Hematopoietic multipotent progenitor cell treated with erythropoietin and hydrocortisone succinate and interleukin-3 and kit ligand, for 8 days (in vitro differentiated cells): ENCODE results near the gene GRB14.

Source experiments
- DNase-seq: peaks from one replicate; pipeline ENCODE4 v3.0.0-alpha.2; 2015

The GRB14 gene

DNA sequence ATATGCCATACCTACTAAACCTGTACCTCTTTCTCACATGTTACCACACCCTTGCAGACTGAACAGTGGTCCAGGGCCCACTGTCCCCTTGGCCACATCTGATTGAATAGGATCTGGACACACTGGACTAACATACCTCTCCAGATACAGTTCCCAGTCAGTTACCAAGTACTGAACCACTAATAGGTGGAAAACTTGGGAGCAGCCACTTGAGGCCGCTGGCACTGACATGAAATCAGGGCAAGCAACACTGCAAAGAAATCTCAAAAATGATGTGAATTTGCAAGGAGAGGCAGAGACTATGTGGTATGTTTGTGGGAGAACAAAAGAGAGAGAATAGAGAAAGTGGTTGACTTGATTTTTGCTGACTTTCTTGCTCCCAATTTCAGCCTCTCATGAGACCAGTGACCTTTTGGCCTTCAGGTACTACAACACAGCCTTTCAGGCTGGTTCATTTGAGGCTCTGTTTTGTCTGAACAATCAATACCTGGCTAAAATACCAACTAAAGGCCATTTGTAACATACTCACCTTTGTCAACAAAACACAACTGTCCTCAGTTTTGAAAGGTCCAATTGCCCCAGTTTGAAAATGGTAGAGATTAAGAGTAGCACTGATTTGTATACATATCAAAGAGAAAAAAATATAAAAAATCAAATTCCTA lies 7.8 kb downstream of the GRB14 start:
- DNase-seq, result no peak

DNA sequence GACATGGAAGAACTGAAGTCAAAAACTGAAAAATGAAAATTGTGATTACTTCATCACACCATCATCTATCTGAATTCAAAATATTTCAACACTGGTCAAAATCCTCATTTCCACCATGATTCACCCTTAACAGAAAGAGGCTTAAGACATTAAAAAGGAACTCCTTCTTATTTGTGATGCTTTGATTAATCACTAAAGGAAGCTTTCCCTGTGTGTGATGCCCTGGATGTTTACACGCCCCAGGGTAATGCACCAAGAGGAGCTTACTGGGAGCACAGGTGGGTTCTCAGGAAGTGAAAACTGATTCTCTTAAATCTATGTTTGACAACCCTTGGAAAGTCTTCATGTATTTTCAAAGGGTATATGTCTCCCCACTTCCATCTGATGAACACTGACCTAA lies 11.5 kb downstream of the GRB14 start:
- DNase-seq, result no peak

DNA sequence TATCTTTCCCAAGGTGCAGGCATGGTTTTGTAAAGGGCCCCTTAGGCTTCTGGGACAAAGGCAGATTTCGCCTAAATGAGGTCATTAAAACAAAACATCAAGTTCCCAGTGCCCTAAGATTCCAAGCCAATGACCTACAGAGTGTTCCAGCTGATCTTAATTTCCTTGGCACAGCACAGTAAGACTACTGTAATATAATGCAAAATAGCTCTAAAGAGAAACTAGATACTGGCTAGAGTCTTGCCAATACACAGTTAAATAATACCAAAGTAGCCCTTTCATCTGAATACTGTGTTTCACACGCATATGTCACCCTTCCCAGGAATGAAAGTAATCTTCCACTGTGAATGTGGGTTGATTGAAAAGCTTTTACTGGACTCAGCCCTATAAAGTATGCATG lies 14.7 kb downstream of the GRB14 start:
- no peak for DNase-seq

DNA sequence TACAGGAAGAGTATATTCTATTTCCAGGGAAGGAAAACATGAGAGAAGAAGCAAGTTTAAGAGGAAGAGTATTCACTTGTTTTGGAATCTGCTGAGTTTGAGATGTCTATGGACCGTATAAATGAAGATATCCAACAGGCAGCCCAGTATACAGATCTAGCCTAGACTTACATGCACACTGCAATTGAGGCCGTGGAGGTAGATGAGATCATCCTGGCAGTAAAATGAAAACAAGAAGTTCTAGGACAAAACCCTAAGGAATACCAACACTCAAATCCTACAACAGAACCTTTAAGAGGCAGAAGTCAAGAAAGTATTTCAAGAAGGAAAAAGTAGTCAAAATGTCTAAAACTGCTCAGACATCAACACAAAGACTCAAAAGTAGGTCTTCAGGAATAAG lies 16.0 kb downstream of the GRB14 start:
- DNase-seq, result no peak

DNA sequence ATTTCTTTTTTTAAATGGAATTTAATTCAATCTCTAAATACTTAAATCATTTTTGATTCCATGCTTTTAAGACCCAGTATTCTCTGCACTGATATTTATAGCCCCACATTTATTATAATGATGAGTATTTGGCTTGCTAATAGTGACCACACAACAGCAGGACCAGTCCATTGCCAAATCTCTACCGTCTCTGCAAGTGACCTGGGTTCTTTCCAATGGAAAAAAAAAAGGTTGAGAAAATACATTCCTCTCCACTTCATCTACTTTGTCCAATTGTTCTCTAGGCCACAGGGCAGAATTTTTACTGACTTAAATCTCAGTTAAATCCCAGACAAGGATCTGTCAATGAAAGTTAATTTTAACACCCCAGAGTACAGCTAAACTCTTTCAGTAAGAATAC lies 20.5 kb downstream of the GRB14 start:
- DNase-seq, result no peak

DNA sequence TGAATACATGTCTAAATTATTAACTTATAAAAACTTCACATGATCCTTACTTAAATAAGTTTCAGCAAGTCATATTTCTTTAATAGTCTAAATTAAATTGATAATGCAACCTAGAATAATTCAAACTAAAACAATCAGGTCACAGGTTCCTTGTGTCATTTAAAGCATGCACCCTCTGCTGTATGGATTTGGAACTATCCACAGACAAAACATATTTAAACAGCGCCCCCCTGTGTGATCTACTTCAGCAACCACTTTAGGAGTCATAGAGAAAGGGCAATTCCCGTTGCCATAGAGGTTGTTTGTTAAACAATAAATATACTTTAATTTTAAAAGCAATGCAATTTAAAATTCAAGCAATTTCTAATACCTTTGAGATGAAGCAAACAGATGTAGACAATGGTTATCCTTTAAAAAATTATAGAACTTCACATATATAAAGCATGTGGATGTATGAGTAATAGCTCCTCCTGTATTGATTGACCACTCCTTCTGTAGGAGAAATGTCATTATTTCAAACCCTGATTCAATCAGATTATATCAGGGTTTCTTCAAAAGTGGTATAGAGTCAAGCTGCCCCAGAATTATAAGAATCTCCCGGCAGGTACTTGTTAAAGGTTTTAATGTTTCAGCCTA lies 21.2 kb downstream of the GRB14 start:
- DNase-seq, result peak; percentile 78

DNA sequence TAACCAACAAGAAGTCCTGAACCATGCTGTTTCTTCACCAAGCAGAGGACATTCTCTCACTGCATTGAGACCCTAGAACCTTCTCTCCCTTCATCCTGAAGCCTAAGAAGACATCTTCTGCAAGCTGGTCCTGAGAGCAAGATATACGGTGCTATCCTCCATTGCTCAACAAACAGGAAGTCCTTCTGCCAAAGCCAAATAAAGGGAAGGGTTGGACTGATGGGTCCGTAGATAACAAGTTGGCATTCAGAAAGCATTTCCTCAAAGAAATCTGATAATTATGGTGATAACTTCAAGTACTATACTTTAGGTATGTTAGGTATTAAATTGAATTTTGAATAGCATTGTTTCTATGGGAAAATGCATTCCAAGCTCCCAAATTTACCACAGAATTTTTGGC lies 23.3 kb downstream of the GRB14 start:
- no peak for DNase-seq

DNA sequence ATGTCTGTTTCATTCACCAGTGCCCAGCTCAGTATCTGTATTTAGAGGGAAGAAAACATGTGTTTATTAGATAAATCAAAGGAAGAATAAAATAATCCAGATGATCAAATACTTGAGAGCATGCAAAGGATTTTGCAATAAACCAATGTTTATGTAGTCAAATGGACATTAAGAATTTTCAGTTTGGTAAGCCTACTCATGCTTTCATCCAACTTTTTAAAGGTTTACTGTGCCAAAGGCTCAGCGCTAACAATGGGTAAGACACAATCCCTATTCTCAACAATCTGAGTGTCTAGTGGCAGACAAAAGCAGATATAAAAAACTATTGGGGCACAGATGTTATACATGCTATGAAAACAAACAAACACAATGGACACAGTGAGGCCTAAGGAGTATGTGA lies 26.3 kb downstream of the GRB14 start:
- DNase-seq, result no peak

DNA sequence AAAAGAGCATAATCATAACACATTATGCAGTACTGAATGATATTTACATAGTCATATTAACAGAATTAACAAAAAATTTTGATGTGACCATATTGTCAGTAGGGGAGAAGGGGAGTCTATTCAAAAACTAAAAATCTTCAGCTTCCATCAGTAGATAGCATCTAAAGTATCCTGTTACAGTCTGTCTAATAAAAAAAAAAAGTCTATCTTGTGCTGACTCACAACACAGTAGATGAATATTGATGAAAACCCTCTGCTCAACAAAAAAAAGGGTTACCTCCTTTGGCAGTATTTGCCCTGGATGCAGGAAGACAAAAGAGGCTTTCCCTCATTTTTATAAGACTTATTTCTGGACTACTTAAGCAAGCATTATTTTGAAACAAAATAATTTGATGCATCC lies 27.3 kb downstream of the GRB14 start:
- no peak for DNase-seq

DNA sequence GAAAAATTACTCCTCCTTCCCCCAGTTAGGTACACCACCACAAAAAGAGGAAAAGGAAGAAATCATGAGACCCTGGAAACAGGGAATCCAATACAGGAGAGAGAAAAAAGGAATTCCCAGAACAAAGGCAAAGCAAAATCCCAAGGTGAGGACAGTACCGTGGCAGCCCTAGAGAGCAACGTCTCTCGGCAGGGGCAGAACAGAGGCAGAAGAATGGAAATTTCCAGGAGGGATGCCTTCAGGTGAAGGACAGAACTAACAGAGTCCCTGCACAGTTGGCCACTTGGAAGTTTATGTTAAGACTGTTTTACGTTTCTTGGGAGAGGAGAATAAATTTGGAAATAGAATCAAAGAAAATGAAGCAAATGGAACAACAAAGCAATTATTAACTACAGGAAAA lies 27.7 kb downstream of the GRB14 start:
- no peak for DNase-seq

DNA sequence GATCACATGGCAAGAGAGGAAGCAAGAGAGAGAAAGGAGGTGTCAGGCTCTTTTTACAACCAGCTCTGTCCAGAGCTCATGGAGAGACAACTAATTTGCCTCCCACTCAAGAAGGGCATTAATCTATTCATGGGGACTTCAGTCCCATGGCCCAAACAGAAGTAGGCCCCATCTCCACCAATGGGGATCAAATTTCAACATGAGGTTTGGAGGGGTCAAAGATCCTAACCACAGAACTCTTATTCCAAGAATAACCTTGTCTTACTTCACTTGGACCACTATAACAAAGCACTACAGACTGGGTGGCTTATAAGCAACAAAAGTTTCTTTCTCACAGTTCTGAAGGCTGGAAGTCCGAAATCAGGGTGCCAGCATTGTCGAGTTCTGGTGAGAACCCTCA lies 31.8 kb downstream of the GRB14 start:
- DNase-seq, result no peak

DNA sequence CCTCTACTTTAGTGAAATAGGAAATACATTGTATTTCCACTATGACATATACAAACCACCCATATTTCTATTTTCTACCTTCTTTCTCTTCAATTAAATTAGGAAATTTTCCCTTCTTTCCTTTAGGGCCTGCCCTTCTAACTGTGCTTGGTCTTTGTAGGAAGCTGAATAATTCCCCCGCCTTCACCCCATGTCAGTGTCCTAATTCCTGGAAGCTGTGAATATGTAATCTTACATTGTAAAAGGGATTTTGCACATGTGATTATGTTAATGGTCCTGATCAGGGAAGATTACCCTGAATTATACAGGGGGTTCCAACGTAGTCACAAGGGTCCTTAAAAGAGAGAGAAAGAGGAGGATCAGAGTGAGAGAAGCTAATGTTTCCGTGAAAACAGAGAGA lies 40.2 kb downstream of the GRB14 start:
- no peak for DNase-seq

DNA sequence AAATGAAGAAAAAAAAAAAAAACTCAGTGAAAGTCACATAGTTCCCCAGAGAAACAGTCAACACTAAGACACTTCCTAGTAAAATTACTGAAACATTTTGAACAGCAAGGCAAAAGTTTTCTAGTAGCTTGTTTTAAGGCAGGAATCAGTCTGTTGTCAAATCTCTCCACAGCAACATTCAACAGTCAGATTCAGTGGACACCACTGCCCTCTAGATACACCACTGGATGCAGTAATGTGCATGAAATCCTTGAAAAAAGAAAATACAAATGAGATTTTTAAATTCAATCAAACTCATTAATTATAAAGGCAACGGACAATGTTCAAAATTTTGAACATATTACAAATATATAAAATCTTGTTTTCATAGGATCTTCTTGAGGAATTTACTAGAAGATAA lies 46.4 kb downstream of the GRB14 start:
- no peak for DNase-seq

DNA sequence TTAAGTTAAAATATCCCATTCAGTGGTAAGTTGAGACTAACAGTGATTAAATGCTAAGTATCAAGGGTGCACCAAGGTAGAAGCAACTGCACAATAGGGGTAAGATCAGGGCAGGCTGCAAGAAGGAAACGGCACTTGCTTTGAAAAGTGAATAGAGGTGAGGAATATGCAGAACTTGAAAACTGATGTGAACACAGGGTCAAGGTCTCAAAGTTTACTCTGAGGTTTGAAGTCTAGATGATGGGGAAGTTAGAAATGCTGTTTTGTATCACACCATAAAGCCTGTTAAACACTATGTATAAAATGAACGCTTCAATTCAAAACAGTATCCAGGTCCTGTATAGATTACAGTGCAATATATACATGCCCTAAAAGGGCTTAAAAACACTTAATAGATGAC lies 50.8 kb downstream of the GRB14 start:
- no peak for DNase-seq

DNA sequence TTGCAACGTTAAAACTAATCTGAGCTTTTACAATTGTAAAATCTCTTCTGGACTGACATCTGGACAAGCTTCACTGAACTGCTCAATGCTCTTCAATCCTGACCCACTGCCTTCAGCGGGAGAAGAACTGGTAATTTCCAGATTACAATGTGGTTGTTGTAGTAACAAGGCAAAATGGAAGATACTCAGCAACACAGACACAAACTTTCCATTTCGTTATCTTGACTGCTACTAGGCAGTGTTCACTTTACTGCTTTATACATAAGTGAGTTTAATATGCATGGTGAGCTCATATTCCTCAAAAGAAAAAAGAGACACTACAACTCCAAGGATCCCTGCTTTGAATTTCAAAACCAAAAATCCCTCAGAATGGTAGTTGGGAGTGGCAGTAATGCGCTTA lies 51.9 kb downstream of the GRB14 start:
- DNase-seq, result no peak

DNA sequence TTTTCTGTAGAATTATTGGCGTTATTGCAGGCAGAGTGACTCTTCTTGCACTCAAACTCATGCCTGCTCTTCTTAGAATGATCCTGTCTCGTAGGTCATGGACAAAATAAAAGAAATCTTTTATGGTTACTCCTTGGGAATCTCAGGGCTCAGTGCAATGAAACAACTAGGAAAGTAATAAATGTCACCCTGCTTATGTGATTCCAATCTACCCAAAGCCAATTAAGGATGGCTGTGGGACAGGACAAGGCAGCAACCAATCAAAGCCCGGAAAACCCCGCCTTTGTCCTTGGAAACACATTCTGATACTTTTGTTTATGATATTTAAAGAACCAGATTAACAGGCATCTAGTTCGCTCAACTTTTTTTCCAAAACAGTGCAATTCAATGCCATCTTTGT lies 53.0 kb downstream of the GRB14 start:
- no peak for DNase-seq

DNA sequence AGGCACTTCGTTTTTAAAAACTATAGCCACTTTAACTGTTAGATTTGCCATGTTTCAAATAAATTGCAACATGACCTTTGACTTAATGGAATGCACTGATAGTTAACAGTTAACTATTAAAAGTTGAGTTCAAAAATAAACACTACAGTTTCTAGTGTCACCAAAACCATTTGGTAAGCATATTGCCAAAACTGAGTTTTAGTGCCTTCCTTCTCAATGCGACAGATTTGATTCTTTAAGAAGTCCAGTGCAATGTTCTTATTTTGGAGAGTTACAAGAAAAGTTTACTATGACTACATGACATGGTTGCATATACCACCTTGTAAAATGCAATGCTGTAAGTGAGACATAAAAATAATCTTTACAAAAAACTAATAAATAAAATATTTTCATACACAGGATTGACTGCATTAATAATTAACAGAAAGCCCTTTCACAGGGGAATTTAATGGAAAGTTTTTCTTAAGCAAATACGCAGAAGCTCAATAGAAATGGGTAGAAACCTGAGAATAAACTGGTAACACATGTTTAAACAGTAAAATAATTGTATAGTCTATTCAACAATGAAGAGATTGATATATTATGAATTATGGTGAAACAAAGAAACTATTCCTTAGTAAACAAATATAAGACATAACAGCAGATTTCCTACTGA lies 53.8 kb downstream of the GRB14 start:
- DNase-seq, result no peak

DNA sequence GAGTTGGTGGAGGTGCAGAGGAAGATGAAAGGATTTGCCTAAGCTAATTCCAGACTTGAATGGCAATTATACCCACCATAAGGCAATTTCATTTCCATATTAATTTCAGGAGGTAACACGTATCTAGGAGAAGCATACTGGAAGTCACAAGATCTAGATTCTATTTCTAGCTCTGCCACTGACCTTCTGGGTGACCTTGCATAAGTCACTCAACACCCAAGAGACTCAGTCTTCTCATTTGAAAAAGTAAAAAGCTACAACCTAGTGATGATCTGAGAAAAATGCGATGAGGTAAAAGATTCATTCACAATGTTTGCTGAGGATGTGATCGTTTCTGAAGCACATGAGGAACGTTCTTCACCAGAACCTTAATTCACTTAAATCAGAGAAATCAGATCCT lies 55.9 kb downstream of the GRB14 start:
- no peak for DNase-seq

DNA sequence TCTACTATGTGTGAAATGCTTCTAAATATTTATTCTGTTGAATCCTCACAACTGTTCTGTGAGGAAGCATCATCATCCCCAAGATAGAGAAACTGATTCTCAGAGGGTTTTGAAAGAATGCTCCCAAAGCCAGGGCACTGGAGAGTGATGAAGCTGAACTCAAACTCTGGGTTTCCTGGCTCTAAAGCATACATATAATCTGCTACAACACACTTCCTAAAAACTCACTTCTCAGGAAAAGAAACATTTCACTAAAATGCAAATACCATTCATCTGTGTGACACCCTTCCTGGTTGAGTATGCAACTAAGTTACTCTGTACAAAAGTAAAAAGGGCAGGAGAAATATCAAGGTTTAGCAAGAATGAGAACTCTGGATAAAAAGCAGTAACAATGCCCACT lies 58.6 kb downstream of the GRB14 start:
- no peak for DNase-seq

DNA sequence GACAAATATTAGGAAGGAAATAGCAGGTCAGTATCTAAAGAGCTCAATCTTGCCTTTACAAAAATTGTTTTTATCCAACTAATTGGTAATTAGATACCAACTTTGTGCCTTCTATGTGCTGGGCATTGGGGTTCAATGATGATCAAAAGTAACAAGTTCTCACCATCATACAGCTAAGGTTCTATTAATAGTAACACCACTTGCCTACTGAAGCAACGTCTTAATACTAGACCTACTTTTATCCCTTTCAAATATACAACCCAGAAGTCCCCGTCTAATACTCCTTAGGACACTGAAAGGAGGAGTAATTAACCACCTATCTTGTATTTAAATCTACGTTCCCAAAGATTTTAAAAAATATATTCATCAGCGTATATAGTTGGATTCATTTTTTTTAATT lies 59.3 kb downstream of the GRB14 start:
- DNase-seq, result no peak

DNA sequence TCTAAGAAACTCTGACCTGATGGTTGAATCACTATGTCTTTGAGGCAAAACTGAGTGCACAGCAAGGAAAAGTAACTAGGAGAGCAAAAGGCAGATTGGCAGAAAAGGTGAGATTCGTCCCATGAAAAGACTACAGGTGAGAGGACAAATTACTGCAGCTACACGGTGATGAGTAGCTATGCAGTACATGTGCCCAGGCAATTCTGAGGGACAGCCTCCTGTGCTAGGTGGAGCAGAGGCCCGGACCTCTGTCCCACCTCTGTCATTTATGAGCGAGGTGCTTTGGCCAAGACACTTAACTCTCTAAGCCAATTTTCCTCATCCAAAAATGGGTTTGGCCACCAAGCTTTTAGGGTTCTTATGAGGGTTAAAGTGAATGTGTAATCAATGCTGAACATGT lies 59.9 kb downstream of the GRB14 start:
- DNase-seq, result no peak

DNA sequence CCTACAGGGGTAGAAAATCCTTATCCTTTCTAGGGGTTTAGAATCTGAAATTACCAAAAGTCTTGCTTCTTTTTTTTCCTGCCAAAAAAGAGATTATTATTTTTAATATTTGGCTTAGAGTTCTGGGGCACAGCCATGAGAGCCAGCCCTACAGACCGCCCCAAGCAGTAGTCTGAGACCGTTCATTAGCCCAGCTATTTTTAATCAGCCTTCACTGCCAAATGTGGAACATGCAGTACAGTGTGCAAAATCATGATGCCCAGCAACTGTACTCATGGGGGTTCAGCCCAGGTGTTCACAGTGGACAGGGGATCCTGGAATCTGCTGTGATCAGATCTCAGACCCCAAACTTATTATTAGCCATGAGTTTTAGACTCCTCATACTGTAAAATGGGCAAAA lies 60.4 kb downstream of the GRB14 start:
- DNase-seq, result no peak

DNA sequence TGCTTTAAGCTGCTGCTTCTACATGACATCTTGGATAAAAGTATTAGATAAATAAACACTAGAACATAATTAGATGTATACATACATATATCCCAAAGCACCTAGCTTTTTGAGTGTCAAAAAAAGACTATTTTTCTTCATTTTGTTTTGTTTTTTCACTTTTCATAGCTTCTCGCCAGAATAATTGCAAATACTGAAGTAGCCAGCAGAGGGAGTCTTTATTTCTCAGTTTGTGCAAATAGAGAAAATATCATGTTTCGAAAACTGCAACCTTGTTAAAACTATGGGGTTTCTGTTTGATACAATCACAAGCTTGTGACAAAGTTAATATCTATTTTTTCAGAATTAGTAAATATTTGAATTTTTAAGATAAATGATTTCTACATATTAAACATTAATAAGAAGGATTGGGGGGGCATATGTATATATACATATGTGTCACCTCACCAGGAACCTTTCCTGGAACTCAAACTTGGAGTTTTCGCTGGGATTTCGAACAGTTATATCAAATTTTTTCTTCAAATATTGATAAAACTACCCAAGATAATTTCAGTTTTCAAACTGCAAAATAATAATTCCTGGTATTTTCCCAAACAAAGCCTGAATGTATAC lies 61.0 kb downstream of the GRB14 start:
- DNase-seq, result peak; percentile 35

DNA sequence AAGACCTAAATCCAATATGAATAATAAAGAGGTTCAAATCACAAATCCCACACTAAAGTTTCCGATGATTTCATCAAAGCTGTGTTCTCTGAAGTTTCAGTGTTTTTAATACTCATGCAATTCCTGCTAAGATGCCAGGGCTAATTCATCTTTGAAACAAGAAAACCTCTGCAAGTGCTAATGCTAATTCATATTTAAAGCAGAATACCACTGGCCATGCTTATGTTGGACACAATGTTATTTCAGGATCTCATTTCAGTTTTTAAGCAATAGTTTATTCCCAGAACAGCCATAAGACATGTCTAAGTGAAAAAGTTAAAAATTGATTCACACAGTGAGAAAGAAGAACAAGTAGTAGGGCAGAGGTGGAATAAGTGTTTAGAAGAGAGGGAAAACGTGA lies 62.8 kb downstream of the GRB14 start:
- DNase-seq, result no peak
